Right atrium auricular region (tissue), 2 donors: ENCODE results near the gene TGFB1. TPM values are rescaled to one million over a fixed set of nuclear protein-coding genes. Genes with fewer than 3 reads are reported as not detected.
A peak's percentile ranks its signal among the peaks of the same experiment; 100 is the strongest.
"Not testable (repeated sequence)": the region's sequence is repeated elsewhere in the genome, so short reads cannot be mapped to it uniquely, and the experiment has no call there.

ENCODE experiments used
- DNase-seq: peaks from one replicate; pipeline ENCODE4 v3.0.0-alpha.2; 2019; ENCODE audit warnings: low spot score
- H3K27ac ChIP-seq, 2 donors: fragments of 200-600 bp; sonication (generic); 1 replicate in 1 of 2; 2 replicates in 1 of 2; pipeline ENCODE4 v1.5.1; 2016 to 2019
- H3K27me3 ChIP-seq, 2 donors: fragments of 200-600 bp; sonication (generic); one replicate each; pipeline versions ENCODE4 v1.5.1 to v1.6.0; 2017 to 2019
- H3K36me3 ChIP-seq: fragments of 200-600 bp; sonication (generic); one replicate; pipeline ENCODE4 v1.5.1; 2016
- H3K4me1 ChIP-seq, 2 donors: fragments of 200-600 bp; sonication (generic); one replicate each; pipeline versions ENCODE4 v1.5.1 to v1.6.0; 2017 to 2019
- H3K4me3 ChIP-seq, 2 donors: fragments of 200-600 bp; sonication (generic); 1 replicate in 1 of 2; 2 replicates in 1 of 2; pipeline ENCODE4 v1.5.1; 2017 to 2019; ENCODE audit warnings: mild to moderate bottlenecking in 1 of 2, moderate library complexity in 1 of 2
- H3K9me3 ChIP-seq, 2 donors: fragments of 200-600 bp; sonication (generic); one replicate each; pipeline ENCODE4 v1.5.1; 2019
- CTCF ChIP-seq, 2 donors: fragments of 200-600 bp; sonication (generic); IDR thresholded peaks; one replicate each; pipeline ENCODE4 v1.5.1; 2019; ENCODE audit warnings: antibody characterized with exemption in 2 of 2
- total RNA-seq, 2 donors: library from RNA; depleted of rRNA; stranded (reverse); fragments of >200 nt; gene quantifications; one replicate each; pipeline ENCODE4 v1.1.0, GENCODE V29; 2016

TGFB1 gene
- total RNA-seq, 2 donors from 2014 or later = 17.6 to 33.7 TPM

- Histone ChIP-seq H3K4me1 (peaks cover 0 to 3% of the 10 kb centered on the region in 2 donors), H3K36me3 (peaks cover 27% of the 10 kb centered on the region), H3K9me3 (no peaks in the 10 kb centered on the region), H3K27ac (no peak overlapping the region), H3K27me3 (no peaks in the 10 kb centered on the region), H3K4me3 (no peak overlapping the region)
- no peak for DNase-seq
- TF ChIP-seq CTCF (IDR thresholded peaks at IDR 0.05) = no peak
These were observed 37.9 kb upstream of the TGFB1 start for GRCh38 chr19:41391618-41392017.

- H3K27me3 ChIP-seq = no peaks in the 10 kb centered on the region
- H3K4me3 ChIP-seq = no peak overlapping the region
- peaks cover 23% of the 10 kb centered on the region for H3K36me3 ChIP-seq
- TF ChIP-seq CTCF (IDR thresholded peaks at IDR 0.05) = no peak
- no peak for DNase-seq
- H3K27ac ChIP-seq = no peak overlapping the region
- no peaks in the 10 kb centered on the region for H3K9me3 ChIP-seq
- no peaks in the 10 kb centered on the region for H3K4me1 ChIP-seq
These were observed 32.7 kb upstream of the TGFB1 start for GRCh38 chr19:41386442-41386841.

- H3K36me3 ChIP-seq = peaks cover 2% of the 10 kb centered on the region
- H3K4me1 ChIP-seq = no peaks in the 10 kb centered on the region
- no peaks in the 10 kb centered on the region for H3K27me3 ChIP-seq
- no peak for TF ChIP-seq CTCF (IDR thresholded peaks at IDR 0.05)
- H3K27ac ChIP-seq = no peak overlapping the region
- no peak for DNase-seq
- H3K9me3 ChIP-seq = no peaks in the 10 kb centered on the region
- no peak overlapping the region for H3K4me3 ChIP-seq
These were observed 30.6 kb upstream of the TGFB1 start for GRCh38 chr19:41384351-41384750.

GRCh38 chr19:41381536-41381935 lies 27.8 kb upstream of the TGFB1 start:
- H3K4me1 ChIP-seq, H3K36me3 ChIP-seq, H3K4me3 ChIP-seq, DNase-seq, H3K27ac ChIP-seq, H3K27me3 ChIP-seq, H3K9me3 ChIP-seq: not testable (repeated sequence)

- H3K36me3 ChIP-seq = no peaks in the 10 kb centered on the region
- no peak for TF ChIP-seq CTCF (IDR thresholded peaks at IDR 0.05)
- DNase-seq = no peak
- no peaks in the 10 kb centered on the region for H3K27me3 ChIP-seq
- H3K4me3 ChIP-seq = no peak overlapping the region
- H3K27ac ChIP-seq = no peak overlapping the region
- peaks cover 0 to 29% of the 10 kb centered on the region in 2 donors for H3K4me1 ChIP-seq
- H3K9me3 ChIP-seq = no peaks in the 10 kb centered on the region
These were observed 24.4 kb upstream of the TGFB1 start for GRCh38 chr19:41377977-41378709.

GRCh38 chr19:41376998-41377365 lies 23.3 kb upstream of the TGFB1 start:
- Histone ChIP-seq H3K4me1 (peaks cover 0 to 29% of the 10 kb centered on the region in 2 donors), H3K27me3 (no peaks in the 10 kb centered on the region), H3K9me3 (no peaks in the 10 kb centered on the region), H3K4me3 (peak overlapping the region; percentile 60 to 67), H3K36me3 (no peaks in the 10 kb centered on the region), H3K27ac (peak overlapping the region; percentile 68 to 82)
- DNase-seq = no peak
- TF ChIP-seq CTCF (IDR thresholded peaks at IDR 0.05) = no peak
